Gastroesophageal sphincter (tissue), 4 donors: ENCODE measurements around the gene MATN3. TPM values are rescaled to one million over a fixed set of nuclear protein-coding genes. Genes with fewer than 3 reads are reported as not detected.

Experiments used
- ATAC-seq: fragments of 150-250 bp; one replicate; pipeline ENCODE4 v1.9.1; 2016; ENCODE audit warnings: mild to moderate bottlenecking, moderate library complexity
- H3K27ac ChIP-seq, 4 donors: fragments of 200-600 bp; sonication (generic) in 3 of 4; 1 replicate in 3 of 4; 2 replicates in 1 of 4; pipeline ENCODE4 v1.5.1; 2016 to 2019
- H3K27me3 ChIP-seq: fragments of 200-600 bp; sonication (generic); one replicate; pipeline ENCODE4 v1.5.1; 2019
- H3K36me3 ChIP-seq, 2 donors: fragments of 200-600 bp; sonication (generic); one replicate each; pipeline ENCODE4 v1.5.1; 2019; ENCODE audit warnings: control low read depth in 1 of 2
- H3K4me1 ChIP-seq, 3 donors: fragments of 200-600 bp; sonication (generic); 1 replicate in 2 of 3; 2 replicates in 1 of 3; pipeline ENCODE4 v1.5.1; 2016 to 2019; ENCODE audit warnings: control low read depth in 2 of 3
- H3K4me3 ChIP-seq, 2 donors: fragments of 200-600 bp; sonication (generic); one replicate each; pipeline ENCODE4 v1.5.1; 2019; ENCODE audit warnings: mild to moderate bottlenecking in 1 of 2, moderate library complexity in 1 of 2
- H3K9me3 ChIP-seq, 3 donors: fragments of 200-600 bp; sonication (generic); one replicate each; pipeline ENCODE4 v1.5.1; 2017 to 2019; ENCODE audit warnings: control low read depth in 2 of 3
- EP300 ChIP-seq: sonication (generic); formaldehyde crosslinking; IDR thresholded peaks from one replicate; pipeline ENCODE4 v1.6.1; 2017; ENCODE audit warnings: antibody characterized with exemption, mild to moderate bottlenecking
- POLR2A ChIP-seq, 2 donors: fragments of 450-650 bp; IDR thresholded peaks; one replicate each; pipeline ENCODE4 v1.6.1; 2017; ENCODE audit warnings: antibody characterized with exemption in 2 of 2, mild to moderate bottlenecking in 2 of 2, moderate library complexity in 1 of 2
- POLR2AphosphoS5 ChIP-seq: sonication (generic); formaldehyde crosslinking; IDR thresholded peaks from one replicate; pipeline ENCODE4 v1.6.1; 2017; ENCODE audit warnings: antibody characterized with exemption
- WGBS, 2 donors: methylation state at CpG; one replicate each; pipeline ENCODE4 v1.1.5; 2018; ENCODE audit warnings: low coverage in 1 of 2; 5-methylcytosine and 5-hydroxymethylcytosine counted together
- total RNA-seq, 4 donors: library from RNA; depleted of rRNA; stranded (reverse); fragments of >200 nt; gene quantifications; one replicate each; pipeline ENCODE4 v1.1.0, GENCODE V29; 2016
- TF ChIP-seq, protein P1 (sequence below), 4 experiments: fragments of 200-600 bp in 2 of 4; fragments of 450-650 bp in 2 of 4; sonication (generic) in 1 of 4; IDR thresholded peaks; one replicate each; pipeline ENCODE4 v1.5.1; 2017 to 2019; ENCODE audit warnings: antibody characterized with exemption in 4 of 4, mild to moderate bottlenecking in 2 of 4, moderate library complexity in 2 of 4

MATN3 gene
- total RNA-seq, 4 donors from 2014 or later = 0.67 to 2.5 (median 1.0) TPM; not detected in 1

DNA sequence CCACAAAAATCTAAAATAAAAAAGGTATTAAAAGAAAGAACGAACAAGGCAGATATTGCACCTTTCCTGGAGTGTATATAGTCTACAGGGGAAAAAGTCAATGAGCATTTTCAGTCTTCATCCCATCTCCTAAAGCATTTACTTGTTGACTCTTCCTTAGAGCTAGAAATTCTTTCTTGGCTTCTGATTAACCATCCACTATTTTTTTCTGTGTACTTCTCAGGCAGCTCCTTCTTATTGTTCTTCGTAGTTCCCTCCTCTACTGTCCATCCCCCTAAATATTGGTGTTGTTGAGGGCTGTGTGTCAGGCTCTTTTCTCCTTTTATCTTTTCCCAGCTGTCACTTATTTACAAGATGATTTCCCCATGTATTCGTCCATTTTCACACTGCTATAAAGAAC lies 42.5 kb upstream of the MATN3 start:
- H3K4me3 ChIP-seq = no peak overlapping the region
- no peaks in the 10 kb centered on the region for H3K27me3 ChIP-seq
- WGBS, 2 donors = 97 to 100% methylated on average over 1 to 3 of the region's 3 CpGs
- H3K4me1 ChIP-seq = peaks cover 0 to 14% (median 4%) of the 10 kb centered on the region in 3 donors
- H3K9me3 ChIP-seq = no peaks in the 10 kb centered on the region
- ATAC-seq = no peak
- no peak for TF ChIP-seq POLR2AphosphoS5
- TF ChIP-seq, protein P1, sequence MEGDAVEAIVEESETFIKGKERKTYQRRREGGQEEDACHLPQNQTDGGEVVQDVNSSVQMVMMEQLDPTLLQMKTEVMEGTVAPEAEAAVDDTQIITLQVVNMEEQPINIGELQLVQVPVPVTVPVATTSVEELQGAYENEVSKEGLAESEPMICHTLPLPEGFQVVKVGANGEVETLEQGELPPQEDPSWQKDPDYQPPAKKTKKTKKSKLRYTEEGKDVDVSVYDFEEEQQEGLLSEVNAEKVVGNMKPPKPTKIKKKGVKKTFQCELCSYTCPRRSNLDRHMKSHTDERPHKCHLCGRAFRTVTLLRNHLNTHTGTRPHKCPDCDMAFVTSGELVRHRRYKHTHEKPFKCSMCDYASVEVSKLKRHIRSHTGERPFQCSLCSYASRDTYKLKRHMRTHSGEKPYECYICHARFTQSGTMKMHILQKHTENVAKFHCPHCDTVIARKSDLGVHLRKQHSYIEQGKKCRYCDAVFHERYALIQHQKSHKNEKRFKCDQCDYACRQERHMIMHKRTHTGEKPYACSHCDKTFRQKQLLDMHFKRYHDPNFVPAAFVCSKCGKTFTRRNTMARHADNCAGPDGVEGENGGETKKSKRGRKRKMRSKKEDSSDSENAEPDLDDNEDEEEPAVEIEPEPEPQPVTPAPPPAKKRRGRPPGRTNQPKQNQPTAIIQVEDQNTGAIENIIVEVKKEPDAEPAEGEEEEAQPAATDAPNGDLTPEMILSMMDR (IDR thresholded peaks at IDR 0.05) = no peak
- no peak for TF ChIP-seq EP300
- TF ChIP-seq POLR2A (IDR thresholded peaks at IDR 0.05) = no peak
- no peaks in the 10 kb centered on the region for H3K36me3 ChIP-seq
- no peak overlapping the region for H3K27ac ChIP-seq

DNA sequence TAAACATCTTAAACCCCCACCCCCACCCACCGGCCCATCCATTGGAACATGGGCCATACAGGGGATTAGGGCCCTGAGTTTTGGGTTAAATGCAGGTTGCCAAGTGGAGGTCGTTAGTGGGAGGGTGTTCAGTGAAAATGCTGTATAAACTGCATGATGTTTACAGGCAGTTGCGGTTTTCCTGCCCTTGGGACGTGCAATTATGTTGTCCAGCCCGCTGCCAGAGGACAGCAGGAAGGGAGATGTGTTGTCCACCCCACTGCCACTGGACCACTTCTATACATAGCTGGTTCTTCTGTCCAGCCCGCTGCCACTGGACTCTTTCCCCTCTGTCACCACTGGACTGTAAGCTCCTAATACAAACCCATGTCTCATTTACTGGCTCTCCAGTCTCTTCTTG lies 41.7 kb upstream of the MATN3 start:
- Histone ChIP-seq H3K9me3 (no peaks in the 10 kb centered on the region), H3K27me3 (no peaks in the 10 kb centered on the region), H3K4me3 (no peak overlapping the region), H3K27ac (no peak overlapping the region), H3K36me3 (no peaks in the 10 kb centered on the region), H3K4me1 (peaks cover 0 to 22% (median 4%) of the 10 kb centered on the region in 3 donors)
- WGBS, 2 donors = 80 to 93% methylated on average over 1 to 3 of the region's 6 CpGs
- TF ChIP-seq, protein P1 (IDR thresholded peaks at IDR 0.05) = no peak
- TF ChIP-seq POLR2A (IDR thresholded peaks at IDR 0.05) (no peak), POLR2AphosphoS5 (no peak), EP300 (no peak)
- ATAC-seq = no peak

DNA sequence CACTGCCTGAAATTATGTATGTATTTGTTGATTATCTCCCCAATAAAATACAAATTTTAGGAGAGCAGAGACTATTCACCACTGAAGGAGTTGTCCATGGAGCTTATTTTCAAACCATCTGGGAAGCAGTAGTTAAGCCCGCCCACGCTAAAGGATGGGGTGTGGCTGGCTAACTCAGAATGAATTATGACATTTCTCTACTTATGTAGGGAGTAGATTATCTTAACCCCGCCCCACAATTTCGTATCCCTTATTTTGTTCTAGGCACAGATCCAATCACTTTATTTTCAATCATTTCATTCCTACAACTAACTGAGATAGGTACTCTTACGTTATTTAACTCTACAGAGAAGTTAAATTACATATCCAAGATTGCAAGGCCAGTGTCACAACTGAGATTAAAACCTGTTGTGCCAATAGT lies 40.4 kb upstream of the MATN3 start:
- peak overlapping the region; percentile 64 to 91 for H3K4me3 ChIP-seq
- WGBS, 2 donors = 8 to 9% methylated on average over 5 of the region's 5 CpGs
- ATAC-seq = no peak
- no peaks in the 10 kb centered on the region for H3K9me3 ChIP-seq
- peaks cover 0 to 34% (median 4%) of the 10 kb centered on the region in 3 donors for H3K4me1 ChIP-seq
- TF ChIP-seq POLR2AphosphoS5 (peak; percentile 30), POLR2A (IDR thresholded peaks at IDR 0.05) (no peak)
- TF ChIP-seq, protein P1 (IDR thresholded peaks at IDR 0.05) = no peak
- peak overlapping the region; percentile 68 to 98 (median 96) for H3K27ac ChIP-seq
- no peaks in the 10 kb centered on the region for H3K36me3 ChIP-seq
- no peaks in the 10 kb centered on the region for H3K27me3 ChIP-seq

DNA sequence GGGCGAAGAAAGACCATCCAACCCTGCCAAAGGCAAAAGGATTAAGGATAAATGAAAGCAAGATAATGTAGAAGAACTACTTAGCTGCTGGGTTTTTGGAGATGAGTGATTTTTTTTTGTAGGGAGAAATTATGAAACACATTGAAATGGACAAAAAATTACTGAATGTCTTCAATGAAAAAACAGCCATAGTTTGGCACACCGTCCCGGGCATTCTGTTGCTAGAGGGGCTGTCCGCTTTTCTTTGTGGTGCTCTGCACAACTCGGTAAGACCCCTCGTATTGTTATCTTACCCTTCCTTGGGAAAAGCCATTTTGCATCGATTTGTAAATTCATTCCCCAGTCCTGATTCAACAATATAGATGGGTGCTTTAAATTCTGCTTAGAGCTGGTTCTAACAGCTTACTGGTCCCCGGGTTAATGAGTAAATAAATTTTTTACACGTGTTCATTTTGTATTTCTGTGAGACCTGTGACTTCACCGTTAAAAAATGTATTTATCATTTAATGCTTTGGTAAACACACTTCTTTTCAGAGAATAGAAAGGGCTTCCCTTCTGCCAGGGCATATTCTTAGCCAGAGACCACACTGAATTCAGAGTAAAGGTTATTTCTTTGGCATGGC lies 39.9 kb upstream of the MATN3 start:
- H3K36me3 ChIP-seq = no peaks in the 10 kb centered on the region
- H3K4me3 ChIP-seq = peak overlapping the region; percentile 64 to 91
- peak overlapping the region; percentile 68 to 98 (median 96) for H3K27ac ChIP-seq
- TF ChIP-seq, protein P1 (IDR thresholded peaks at IDR 0.05) = peak in 1 of 4 experiments; percentile 0
- no peak for TF ChIP-seq EP300
- no peak for TF ChIP-seq POLR2AphosphoS5
- no peaks in the 10 kb centered on the region for H3K9me3 ChIP-seq
- 0 to 1% methylated on average over 10 of the region's 10 CpGs for WGBS, 2 donors
- no peaks in the 10 kb centered on the region for H3K27me3 ChIP-seq
- peaks cover 0 to 39% (median 4%) of the 10 kb centered on the region in 3 donors for H3K4me1 ChIP-seq
- ATAC-seq = no peak

DNA sequence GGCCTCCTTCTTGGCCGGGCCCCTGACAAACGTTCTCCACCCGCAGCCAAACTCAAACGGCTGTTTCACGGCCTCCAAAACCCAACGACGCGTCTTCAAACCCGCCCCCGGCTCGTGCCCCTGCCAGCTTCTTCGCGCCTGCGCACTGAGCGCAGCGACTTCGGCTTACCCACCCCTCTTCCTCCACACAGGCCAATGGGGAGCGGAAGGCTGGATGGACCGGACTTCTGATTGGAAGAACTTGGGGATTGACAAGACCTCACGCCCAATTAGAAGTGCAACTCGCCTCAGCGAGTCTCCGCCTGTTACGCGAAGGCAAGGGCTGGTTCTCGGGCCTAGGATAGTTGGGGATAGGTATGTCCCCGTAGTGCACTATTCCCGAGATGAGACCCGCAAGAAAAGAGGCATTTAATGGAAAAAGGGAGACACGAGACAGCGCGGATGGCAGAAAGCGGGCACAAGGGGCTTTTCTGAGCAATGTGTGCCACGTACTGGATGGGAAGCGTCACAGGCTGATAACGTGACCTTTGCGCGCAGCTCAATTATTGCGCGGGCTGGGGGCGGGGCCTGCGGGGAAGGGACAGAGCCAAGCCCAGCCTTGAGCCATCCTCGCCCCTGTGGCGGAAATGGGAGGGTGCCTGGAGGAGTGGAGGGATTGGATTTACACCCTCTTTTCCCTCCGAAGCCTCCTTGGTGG lies 39.2 kb upstream of the MATN3 start, which contains the start of gene LAPTM4A:
LAPTM4A (minus strand) TSS at position 97 of the 697 bp plus-strand sequence. CDS start 108 bp downstream, outside the sequence.
- H3K4me3 ChIP-seq = peak within 1 kb of the TSS; percentile 64 to 91
- peak; percentile 98 for ATAC-seq
- no peaks in the 10 kb centered on the region for H3K36me3 ChIP-seq
- H3K4me1 ChIP-seq = peaks cover 0 to 45% (median 4%) of the 10 kb centered on the region in 3 donors
- WGBS, 2 donors = 0 to 1% methylated on average over 18 to 23 of the region's 45 CpGs
- H3K27ac ChIP-seq = peak within 1 kb of the TSS; percentile 92 to 98 (median 96)
- TF ChIP-seq, protein P1 (IDR thresholded peaks at IDR 0.05) = peak in 3 of 4 experiments; percentile 27 to 54 (median 53)
- TF ChIP-seq EP300 = no peak
- TF ChIP-seq POLR2A (IDR thresholded peaks at IDR 0.05) = peak; percentile 86 to 92
- peak; percentile 96 for TF ChIP-seq POLR2AphosphoS5
- H3K9me3 ChIP-seq = no peaks in the 10 kb centered on the region
- no peaks in the 10 kb centered on the region for H3K27me3 ChIP-seq
